ENCODE results near the gene SLC25A51.
"Not testable (repeated sequence)": the region's sequence is repeated elsewhere in the genome, so short reads cannot be mapped to it uniquely, and the experiment has no call there.

The SLC25A51 gene

GRCh38 chr9:37920471-37921167, 16.7 kb upstream of the SLC25A51 start:
- DNase-seq (ENCODE audit: extremely low read depth in 1 of 2, low read depth in 1 of 2) = no peak

GRCh38 chr9:37919956-37920335, 16.0 kb upstream of the SLC25A51 start:
- DNase-seq (ENCODE audit: extremely low read depth in 1 of 2, low read depth in 1 of 2) = no peak

DNA sequence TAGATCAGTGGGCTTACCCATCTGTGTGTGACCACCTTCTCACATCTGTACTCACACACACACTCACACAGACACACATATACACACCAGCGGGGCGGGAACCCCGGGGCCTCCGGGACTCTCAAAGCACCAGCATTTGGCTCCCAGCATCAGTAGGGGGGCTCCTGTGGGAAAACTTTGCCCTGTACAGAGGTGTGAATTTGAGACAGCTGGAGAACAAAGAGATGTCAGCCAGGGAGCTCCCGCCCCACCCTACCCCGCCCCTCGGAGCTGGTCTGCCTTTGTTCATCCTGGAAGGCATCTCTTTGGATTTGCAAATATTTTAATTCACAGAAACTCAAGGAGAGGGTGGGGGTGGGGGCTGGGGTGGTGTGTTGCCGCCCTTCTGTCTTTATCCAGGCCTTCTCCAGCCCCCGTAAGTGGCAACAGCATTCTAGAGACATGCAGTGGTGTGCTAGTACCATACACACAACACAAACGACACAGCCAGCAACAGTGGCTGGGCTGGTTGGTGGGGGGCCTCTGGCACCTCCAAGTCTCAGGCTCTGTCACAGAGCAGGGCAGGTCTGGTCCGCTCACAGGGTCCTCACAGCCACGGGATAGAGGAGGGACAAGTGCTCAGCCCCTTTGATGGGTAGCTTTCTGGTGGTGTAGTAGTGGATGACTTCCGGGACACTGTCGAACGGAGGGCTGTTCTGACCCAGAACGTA, 15.5 kb upstream of the SLC25A51 start:
- no peak for DNase-seq (ENCODE audit: extremely low read depth in 1 of 2, low read depth in 1 of 2)

DNA sequence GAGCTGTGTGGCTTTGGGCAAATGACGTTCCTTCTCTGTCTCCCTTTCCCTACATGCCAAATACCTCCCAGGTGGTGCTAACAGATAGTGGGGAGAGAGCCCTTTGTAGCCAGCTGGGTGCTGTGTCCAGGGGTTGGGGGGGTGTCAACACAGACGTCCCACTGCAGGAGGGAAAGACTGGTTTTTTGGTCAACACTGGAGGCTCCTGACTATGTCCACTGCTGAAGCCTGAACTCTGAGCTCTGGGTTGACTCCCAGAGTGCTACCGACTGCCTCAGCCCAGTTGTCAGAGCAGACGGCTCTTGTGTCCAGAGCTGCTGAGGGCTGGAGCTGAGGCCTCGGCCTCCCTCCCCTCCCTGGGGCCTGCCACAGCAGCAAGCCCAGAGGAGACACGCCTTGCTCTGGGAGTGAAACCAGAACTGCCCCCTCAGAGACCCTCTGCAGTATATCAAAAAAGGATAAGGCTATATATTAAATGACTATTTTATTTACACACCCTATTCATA, 14.8 kb upstream of the SLC25A51 start:
- no peak for DNase-seq (ENCODE audit: extremely low read depth in 1 of 2, low read depth in 1 of 2)

DNA sequence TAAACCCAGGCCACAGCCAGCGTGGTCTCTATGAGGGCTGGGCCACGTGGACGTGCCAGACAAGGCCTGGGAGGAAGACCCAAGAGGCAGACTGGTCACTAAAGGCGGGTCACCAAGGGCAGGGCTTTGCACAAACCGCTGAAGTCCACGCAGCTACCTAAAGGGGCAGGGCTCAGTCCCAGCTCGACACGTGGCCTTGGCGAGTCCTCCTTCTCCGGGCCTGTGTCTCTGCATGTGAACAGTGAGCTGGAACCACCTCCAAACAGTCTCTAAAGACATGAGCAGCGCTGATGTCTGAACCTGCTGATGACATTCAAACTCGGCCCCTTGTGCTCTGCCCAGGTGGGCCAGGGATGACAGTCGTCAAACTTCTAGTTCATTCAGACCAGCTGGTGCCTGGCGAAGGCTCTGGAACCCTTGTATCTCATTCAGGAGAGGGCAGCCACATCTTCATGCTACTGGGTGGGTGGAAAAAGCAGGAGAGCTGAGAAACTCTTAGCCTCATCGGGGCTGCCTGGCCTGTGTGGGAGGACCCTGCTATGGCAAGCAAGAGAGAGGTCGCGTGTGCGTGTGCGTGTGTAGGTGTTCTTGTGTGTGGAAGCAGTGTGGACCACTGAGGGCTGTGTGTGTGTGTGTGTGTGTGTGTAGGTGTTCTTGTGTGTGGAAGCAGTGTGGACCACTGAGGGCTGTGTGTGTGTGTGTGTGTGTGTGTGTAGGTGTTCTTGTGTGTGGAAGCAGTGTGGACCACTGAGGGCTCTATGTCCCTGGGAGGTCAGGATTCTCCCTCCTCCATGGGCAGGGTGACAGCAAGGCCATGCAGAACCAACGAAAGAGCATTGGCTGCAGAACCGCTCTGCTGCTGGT, 14.1 kb upstream of the SLC25A51 start:
- DNase-seq (ENCODE audit: extremely low read depth in 1 of 2, low read depth in 1 of 2) = no peak

- no peak for DNase-seq (ENCODE audit: extremely low read depth in 1 of 2, low read depth in 1 of 2)
These were observed 13.4 kb upstream of the SLC25A51 start for GRCh38 chr9:37917313-37917731.

- no peak for DNase-seq (ENCODE audit: extremely low read depth in 1 of 2, low read depth in 1 of 2)
These were observed 12.8 kb upstream of the SLC25A51 start for GRCh38 chr9:37916471-37917312.

DNA sequence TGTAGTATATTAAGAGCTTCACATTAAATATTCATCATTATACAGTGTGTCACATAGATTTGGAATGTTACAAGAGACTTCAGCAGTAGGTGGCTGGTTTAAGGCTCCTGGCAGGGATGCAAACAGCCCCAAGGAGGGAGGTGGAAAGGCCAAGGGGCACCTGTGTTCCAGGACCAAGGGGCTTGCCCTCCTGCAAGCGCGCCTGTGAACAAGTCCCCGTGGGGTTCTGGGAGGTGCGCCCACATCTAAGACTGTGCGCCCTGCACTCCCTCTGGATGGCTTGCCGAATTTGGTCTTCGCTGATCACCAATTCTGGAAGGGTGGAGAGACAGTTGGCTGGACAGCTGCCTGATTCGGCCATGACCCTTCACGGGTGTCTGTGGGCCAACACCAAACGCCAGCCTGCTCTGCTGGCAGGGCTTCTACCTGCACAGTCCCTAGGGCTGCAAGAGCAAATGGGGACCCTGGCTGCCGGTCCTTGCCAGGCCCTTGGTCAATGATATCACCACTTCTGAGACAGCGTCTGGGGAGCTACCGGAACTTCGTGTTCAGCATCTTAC, 12.1 kb upstream of the SLC25A51 start:
- DNase-seq (ENCODE audit: extremely low read depth in 1 of 2, low read depth in 1 of 2) = no peak

- no peak for DNase-seq (ENCODE audit: extremely low read depth in 1 of 2, low read depth in 1 of 2)
These were observed 10.9 kb upstream of the SLC25A51 start for GRCh38 chr9:37914701-37915358.

- DNase-seq (ENCODE audit: extremely low read depth in 1 of 2, low read depth in 1 of 2) = no peak
These were observed 10.2 kb upstream of the SLC25A51 start for GRCh38 chr9:37914154-37914551.

GRCh38 chr9:37913480-37914153, 9.7 kb upstream of the SLC25A51 start:
- peak; percentile 45 to 67 for DNase-seq (ENCODE audit: extremely low read depth in 1 of 2, low read depth in 1 of 2)

GRCh38 chr9:37911271-37911681, 7.3 kb upstream of the SLC25A51 start:
- DNase-seq (ENCODE audit: extremely low read depth in 1 of 2, low read depth in 1 of 2) = no peak

DNA sequence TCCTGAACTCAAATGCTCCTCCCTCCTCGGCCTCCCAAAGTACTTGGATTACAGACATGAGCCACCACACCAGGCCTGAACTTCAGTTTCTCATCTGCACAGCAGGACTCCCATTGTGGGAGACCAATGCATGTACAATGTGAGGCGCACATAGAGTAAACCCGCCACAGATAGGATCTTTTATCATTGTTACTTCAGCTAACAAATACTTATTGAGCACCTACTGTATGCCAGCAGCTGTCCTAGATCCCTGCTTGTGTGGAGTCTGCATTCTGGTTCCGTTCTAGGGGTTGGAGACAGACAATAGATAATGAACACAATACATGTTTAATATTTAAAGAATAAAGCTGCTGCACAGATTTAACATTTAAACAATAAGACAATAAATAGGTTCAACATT, 6.3 kb upstream of the SLC25A51 start:
- DNase-seq (ENCODE audit: extremely low read depth in 1 of 2, low read depth in 1 of 2) = no peak

DNA sequence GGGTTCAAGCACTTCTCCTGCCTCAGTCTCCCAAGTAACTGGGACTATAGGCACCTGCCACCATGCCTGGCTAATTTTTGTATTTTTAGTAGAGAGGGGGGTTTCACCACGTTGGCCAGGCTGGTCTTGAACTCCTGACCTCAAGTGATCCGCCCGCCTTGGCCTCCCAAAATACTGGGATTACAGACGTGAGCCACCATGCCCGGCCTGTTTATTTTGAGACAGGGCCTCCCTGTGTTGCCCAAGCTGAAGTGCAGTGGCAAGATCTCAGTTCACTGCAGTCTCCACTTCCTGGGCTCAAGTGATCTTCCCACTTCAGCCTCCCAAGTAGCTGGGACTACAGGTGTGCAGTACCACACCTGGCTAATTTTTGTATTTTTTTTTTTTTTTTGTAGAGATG, 5.9 kb upstream of the SLC25A51 start:
- DNase-seq (ENCODE audit: extremely low read depth in 1 of 2, low read depth in 1 of 2) = not testable (repeated sequence)

DNA sequence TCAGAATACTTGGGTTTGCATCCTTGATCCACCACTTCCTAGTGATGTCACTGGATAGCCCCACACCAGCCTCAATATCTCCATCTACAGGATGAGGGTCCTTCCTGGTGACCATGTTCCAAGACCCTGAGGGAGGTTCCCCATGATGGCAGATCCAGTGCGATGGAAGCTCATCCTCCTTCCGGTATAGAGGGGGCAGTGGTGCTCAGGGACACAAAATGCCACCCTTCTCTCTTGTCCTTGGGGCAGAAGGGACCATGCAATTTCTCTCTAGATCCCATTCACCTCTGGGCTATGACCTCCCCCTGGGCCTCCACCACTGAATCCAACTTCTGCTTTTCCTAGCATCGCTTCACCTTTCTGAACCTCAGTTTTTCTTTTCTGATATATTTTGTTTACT, 5.4 kb upstream of the SLC25A51 start:
- no peak for DNase-seq (ENCODE audit: extremely low read depth in 1 of 2, low read depth in 1 of 2)

- no peak for DNase-seq (ENCODE audit: extremely low read depth in 1 of 2, low read depth in 1 of 2)
These were observed 4.8 kb upstream of the SLC25A51 start for GRCh38 chr9:37908698-37909186.

GRCh38 chr9:37908283-37908682, 4.4 kb upstream of the SLC25A51 start:
- DNase-seq (ENCODE audit: extremely low read depth in 1 of 2, low read depth in 1 of 2) = no peak

- no peak for DNase-seq (ENCODE audit: extremely low read depth in 1 of 2, low read depth in 1 of 2)
These were observed 2.6 kb upstream of the SLC25A51 start for GRCh38 chr9:37906312-37907239.

Data from activated CD8-positive, alpha-beta memory T cell treated with anti-CD3 and anti-CD28 coated beads for 1 hour (primary cell).